Spleen (tissue), 11 donors: ENCODE results near the gene LCP1. TPM values are rescaled to one million over a fixed set of nuclear protein-coding genes. Genes with fewer than 3 reads are reported as not detected.

Source experiments
- DNase-seq: peaks from one replicate; pipeline ENCODE4 v3.0.0-alpha.2; 2020
- H3K27ac ChIP-seq, 8 donors: fragments of 200-600 bp; sonication (generic) in 7 of 8; 1 replicate in 4 of 8; 2 replicates in 4 of 8; pipeline versions ENCODE4 v1.5.0 to v1.8.0; 2016 to 2021; ENCODE audit warnings: inconsistent platforms in 4 of 8, mild to moderate bottlenecking in 4 of 8, moderate library complexity in 1 of 8
- H3K27me3 ChIP-seq, 7 donors: fragments of 200-600 bp; sonication (generic) in 6 of 7; replicated peaks in 1 of 7; 1 replicate in 4 of 7; 2 replicates in 3 of 7; pipeline versions ENCODE4 v1.5.0 to v1.8.0; 2016 to 2021; ENCODE audit warnings: inconsistent platforms in 3 of 7, mild to moderate bottlenecking in 1 of 7
- H3K36me3 ChIP-seq, 6 donors: fragments of 200-600 bp; sonication (generic) in 5 of 6; 1 replicate in 4 of 6; 2 replicates in 2 of 6; pipeline versions ENCODE4 v1.5.0 to v1.8.0; 2016 to 2021; ENCODE audit warnings: inconsistent platforms in 2 of 6
- H3K4me1 ChIP-seq, 6 donors: fragments of 200-600 bp; sonication (generic) in 5 of 6; 1 replicate in 3 of 6; 2 replicates in 3 of 6; pipeline versions ENCODE4 v1.5.0 to v1.8.0; 2016 to 2021; ENCODE audit warnings: inconsistent platforms in 3 of 6
- H3K4me3 ChIP-seq, 8 donors: fragments of 200-600 bp; sonication (generic) in 7 of 8; 1 replicate in 4 of 8; 2 replicates in 4 of 8; pipeline versions ENCODE4 v1.5.0 to v1.8.0; 2016 to 2021; ENCODE audit warnings: inconsistent platforms in 4 of 8, mild to moderate bottlenecking in 4 of 8, moderate library complexity in 2 of 8
- H3K9me3 ChIP-seq, 8 donors: fragments of 200-600 bp; sonication (generic) in 7 of 8; 1 replicate in 4 of 8; 2 replicates in 4 of 8; pipeline versions ENCODE4 v1.5.0 to v1.8.0; 2016 to 2021; ENCODE audit warnings: inconsistent platforms in 4 of 8
- POLR2A ChIP-seq, 3 donors: fragments of 450-650 bp; IDR thresholded peaks; one replicate each; pipeline ENCODE4 v1.5.1; 2017; ENCODE audit warnings: antibody characterized with exemption in 3 of 3, mild to moderate bottlenecking in 1 of 3
- POLR2AphosphoS5 ChIP-seq, 3 donors: sonication (generic); formaldehyde crosslinking; IDR thresholded peaks; one replicate each; pipeline ENCODE4 v1.5.1; 2017; ENCODE audit warnings: antibody characterized with exemption in 3 of 3
- WGBS, 5 donors: extraction: QIAGEN DNeasy Blood & Tissue Kit in 3 of 5; methylation state at CpG; one replicate each; pipeline versions ENCODE4 v1.1.5 to v1.1.7; 2013 to 2018; 5-methylcytosine and 5-hydroxymethylcytosine counted together
- intact Hi-C: fragments of 100-400 bp; cut with DNase I; formaldehyde crosslinking; loops from one replicate; pipeline ENCODE4 v1.15.0; 2023; ENCODE audit warnings: low total_unique reads
- polyA plus RNA-seq, 3 donors: library from polyadenylated mRNA; stranded (reverse); fragments of 200-250 nt; gene quantifications; one replicate each; pipeline ENCODE4 v1.2.1, GENCODE V29; 2013
- total RNA-seq, 7 donors: library from RNA; depleted of rRNA in 3 of 7; stranded (reverse); fragments of >200 nt in 3 of 7; fragmentation: NEBNext Ultra II Directional in 4 of 7; extraction: Animal tissue kit (Norgen Biotek cat#: 25700) in 4 of 7; gene quantifications; one replicate each; pipeline versions ENCODE4 v1.1.0 to v1.2.1, GENCODE V29; 2016 to 2021
- TF ChIP-seq, protein P1 (sequence below), 11 experiments: fragments of 200-600 bp in 7 of 11; fragments of 450-650 bp in 4 of 11; sonication (generic) in 4 of 11; IDR thresholded peaks in 8 of 11; conservative IDR thresholded peaks in 3 of 11; 1 replicate in 7 of 11; 2 replicates in 4 of 11; pipeline versions ENCODE4 v1.4.0 to v1.8.0; 2016 to 2021; ENCODE audit warnings: antibody characterized with exemption in 11 of 11, inconsistent platforms in 4 of 11, mild to moderate bottlenecking in 1 of 11
- donor health status: healthy with polysubstance abuse.
- donor health status: DM: no; HTN: no; CAD: no; lungs with moderate emphysema.
- donor health status: DM: no; HTN: no; CAD: no.
- donor health status: Bipolar disorder and iron deficiency.
- donor health status: healthy.
- donor health status: DM: no; HTN: no; CAD: no.
- donor health status: DM: yes; HTN: yes; CAD: no.

LCP1 gene
- total and polyA plus RNA-seq, 10 donors, result 155 to 968 (median 572) TPM

DNA sequence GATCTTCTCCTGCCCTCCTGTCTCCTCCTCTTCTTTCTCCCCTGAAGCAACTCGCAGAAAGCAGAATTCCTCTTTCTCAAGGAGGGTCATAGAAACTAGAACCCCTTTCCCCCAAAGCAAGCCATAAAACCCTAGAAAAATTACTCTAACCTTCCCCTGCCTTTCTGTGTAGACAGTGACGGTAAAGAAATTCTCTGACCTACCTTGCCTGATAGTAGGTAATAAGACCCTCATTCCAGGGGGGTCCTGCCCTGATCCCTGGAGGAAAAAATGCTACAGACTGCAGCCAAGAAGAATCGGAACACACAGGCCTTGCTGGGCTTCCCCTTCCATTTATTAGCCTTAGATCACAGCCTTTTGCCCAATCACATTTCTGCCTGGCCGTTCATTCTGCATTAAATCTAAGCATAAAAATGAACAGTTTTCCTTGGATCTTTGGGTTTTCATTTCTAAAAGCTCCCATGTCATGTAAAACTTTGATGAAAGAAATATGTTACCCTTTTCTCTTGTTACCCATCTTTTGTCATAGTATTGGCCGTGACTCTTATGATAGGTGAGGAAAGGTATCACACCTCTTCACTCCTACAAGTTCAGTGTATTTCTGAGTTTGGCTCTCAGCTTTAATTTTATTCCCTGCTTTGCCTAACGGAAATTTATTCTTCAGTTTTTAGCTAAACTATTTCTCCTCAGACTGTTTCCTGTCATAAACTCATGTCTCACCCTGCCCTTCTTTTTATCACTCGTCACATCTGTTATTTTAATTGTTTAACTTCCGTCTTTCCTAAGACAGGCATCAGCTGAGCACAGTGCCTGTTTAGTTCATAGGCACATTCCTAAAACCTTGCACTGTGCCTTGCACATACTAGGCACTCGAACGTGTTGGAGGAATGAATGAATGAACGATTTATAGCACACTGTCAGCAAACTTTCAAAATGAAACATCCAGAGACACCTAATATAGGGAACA, 56.7 kb downstream of the LCP1 start:
- DNase-seq, result no peak
- Histone ChIP-seq H3K36me3 (peaks cover 6 to 48% (median 44%) of the 10 kb centered on the region in 6 donors), H3K4me3 (no peak overlapping the region), H3K27me3 (no peaks in the 10 kb centered on the region), H3K4me1 (peaks cover 23 to 42% (median 29%) of the 10 kb centered on the region in 6 donors), H3K9me3 (no peaks in the 10 kb centered on the region), H3K27ac (peak overlapping the region in 6 of 8 donors; percentile 35 to 67 (median 44))
- intact Hi-C loops, result no loop called here
- no peak for TF ChIP-seq POLR2A (IDR thresholded peaks at IDR 0.05)
- TF ChIP-seq POLR2AphosphoS5 (IDR thresholded peaks at IDR 0.05), result peak in 1 of 3 donors; percentile 68
- WGBS, 5 donors, result 11 to 26% (median 14%) methylated on average over 11 of the region's 11 CpGs

DNA sequence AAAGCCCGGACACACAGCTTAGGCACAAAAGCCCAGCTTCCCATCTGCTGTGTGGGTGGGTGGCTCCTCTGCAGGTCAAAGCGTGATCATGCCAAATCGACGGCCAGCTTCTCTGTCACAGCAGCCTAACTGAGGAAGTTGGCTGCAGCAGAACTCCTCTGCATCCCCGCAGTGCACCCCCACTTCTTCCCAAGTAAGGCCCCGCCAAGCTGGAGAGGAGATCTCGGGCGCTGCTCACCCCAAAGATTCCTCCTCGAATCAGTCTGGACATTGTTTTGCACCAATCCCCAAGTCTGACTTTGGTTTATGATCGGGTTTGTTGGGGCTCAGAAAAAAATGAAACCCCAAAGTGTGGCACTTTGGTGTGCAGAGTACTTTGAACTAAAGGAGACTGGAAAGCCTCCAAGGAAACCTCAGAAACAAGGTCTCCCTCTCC, 57.4 kb downstream of the LCP1 start:
- Histone ChIP-seq H3K27me3 (no peaks in the 10 kb centered on the region), H3K4me3 (no peak overlapping the region), H3K4me1 (peaks cover 23 to 46% (median 31%) of the 10 kb centered on the region in 6 donors), H3K27ac (peak overlapping the region in 5 of 8 donors; percentile 27 to 67 (median 50)), H3K36me3 (peaks cover 3 to 41% (median 37%) of the 10 kb centered on the region in 6 donors), H3K9me3 (no peaks in the 10 kb centered on the region)
- peak; percentile 84 for DNase-seq
- WGBS, 5 donors, result 24 to 61% (median 30%) methylated on average over 10 of the region's 10 CpGs
- intact Hi-C loops, result no loop called here
- TF ChIP-seq, protein P1, sequence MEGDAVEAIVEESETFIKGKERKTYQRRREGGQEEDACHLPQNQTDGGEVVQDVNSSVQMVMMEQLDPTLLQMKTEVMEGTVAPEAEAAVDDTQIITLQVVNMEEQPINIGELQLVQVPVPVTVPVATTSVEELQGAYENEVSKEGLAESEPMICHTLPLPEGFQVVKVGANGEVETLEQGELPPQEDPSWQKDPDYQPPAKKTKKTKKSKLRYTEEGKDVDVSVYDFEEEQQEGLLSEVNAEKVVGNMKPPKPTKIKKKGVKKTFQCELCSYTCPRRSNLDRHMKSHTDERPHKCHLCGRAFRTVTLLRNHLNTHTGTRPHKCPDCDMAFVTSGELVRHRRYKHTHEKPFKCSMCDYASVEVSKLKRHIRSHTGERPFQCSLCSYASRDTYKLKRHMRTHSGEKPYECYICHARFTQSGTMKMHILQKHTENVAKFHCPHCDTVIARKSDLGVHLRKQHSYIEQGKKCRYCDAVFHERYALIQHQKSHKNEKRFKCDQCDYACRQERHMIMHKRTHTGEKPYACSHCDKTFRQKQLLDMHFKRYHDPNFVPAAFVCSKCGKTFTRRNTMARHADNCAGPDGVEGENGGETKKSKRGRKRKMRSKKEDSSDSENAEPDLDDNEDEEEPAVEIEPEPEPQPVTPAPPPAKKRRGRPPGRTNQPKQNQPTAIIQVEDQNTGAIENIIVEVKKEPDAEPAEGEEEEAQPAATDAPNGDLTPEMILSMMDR (IDR thresholded peaks at IDR 0.05 in 8 of 11, conservative IDR thresholded peaks at IDR 0.05 in 3 of 11), result no peak
- TF ChIP-seq POLR2A (IDR thresholded peaks at IDR 0.05) (no peak), POLR2AphosphoS5 (IDR thresholded peaks at IDR 0.05) (peak; percentile 48 to 77 (median 59))

DNA sequence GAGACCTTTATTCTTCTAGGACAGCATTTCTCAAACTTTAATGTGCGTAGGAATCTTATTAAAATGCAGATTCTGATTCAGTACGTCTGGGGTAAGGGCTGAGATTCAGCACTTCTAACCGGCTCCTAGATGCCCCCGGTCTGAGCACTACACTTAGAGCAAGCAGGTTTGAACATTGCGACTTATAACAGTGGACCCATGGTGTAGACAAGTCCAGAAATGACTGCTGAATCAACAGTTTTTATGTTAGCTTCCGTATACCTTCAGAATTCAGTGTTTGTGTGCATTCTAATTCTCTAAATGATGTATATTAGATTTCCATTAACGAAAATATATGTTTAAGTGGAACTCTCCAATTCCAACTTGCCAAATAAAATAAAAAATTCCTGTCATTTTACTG, 59.7 kb downstream of the LCP1 start:
- Histone ChIP-seq H3K9me3 (no peaks in the 10 kb centered on the region), H3K4me3 (no peak overlapping the region), H3K4me1 (peaks cover 23 to 44% (median 31%) of the 10 kb centered on the region in 6 donors), H3K27me3 (no peaks in the 10 kb centered on the region), H3K27ac (no peak overlapping the region), H3K36me3 (peaks cover 0 to 19% (median 15%) of the 10 kb centered on the region in 6 donors)
- TF ChIP-seq POLR2A (IDR thresholded peaks at IDR 0.05), result no peak
- DNase-seq, result no peak
- WGBS, 5 donors, result 87 to 94% (median 92%) methylated on average over 7 of the region's 7 CpGs
- intact Hi-C loops, result no loop called here

DNA sequence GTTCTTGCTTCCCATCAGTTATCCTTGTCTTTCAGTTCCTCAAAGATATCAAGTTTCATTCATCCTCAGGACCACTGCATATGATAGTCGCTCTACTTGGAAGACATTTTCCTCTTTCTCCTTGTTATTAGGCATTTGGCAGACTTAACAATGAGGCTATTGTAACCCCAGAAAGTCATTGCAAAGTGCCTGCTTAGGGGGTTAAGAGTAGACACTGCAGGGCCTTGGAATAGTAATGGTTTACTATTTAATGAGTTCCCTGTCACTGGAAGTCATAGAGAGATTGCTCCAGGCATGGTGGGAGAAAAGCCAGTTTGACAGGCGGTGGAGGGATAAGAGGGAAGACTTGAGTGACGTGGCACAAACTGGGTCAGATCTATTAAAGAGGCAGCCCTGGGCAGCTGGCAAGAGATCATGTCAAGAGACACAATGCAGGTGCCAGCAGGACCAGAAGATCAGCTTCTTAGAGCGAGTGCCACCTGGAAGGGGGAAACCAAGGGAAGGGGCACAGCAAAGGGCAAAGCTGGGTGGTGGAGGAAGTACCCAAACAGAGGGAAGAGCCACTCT, 60.3 kb downstream of the LCP1 start:
- WGBS, 5 donors, result 59 to 80% (median 71%) methylated on average over 4 of the region's 4 CpGs
- Histone ChIP-seq H3K27ac (no peak overlapping the region), H3K4me1 (peaks cover 23 to 38% (median 31%) of the 10 kb centered on the region in 6 donors), H3K4me3 (no peak overlapping the region), H3K36me3 (peaks cover 0 to 13% (median 8%) of the 10 kb centered on the region in 6 donors), H3K9me3 (no peaks in the 10 kb centered on the region), H3K27me3 (no peaks in the 10 kb centered on the region)
- intact Hi-C loops, result no loop called here
- TF ChIP-seq POLR2A (IDR thresholded peaks at IDR 0.05) (no peak), POLR2AphosphoS5 (IDR thresholded peaks at IDR 0.05) (no peak)
- TF ChIP-seq, protein P1 (IDR thresholded peaks at IDR 0.05 in 8 of 11, conservative IDR thresholded peaks at IDR 0.05 in 3 of 11), result no peak
- no peak for DNase-seq

DNA sequence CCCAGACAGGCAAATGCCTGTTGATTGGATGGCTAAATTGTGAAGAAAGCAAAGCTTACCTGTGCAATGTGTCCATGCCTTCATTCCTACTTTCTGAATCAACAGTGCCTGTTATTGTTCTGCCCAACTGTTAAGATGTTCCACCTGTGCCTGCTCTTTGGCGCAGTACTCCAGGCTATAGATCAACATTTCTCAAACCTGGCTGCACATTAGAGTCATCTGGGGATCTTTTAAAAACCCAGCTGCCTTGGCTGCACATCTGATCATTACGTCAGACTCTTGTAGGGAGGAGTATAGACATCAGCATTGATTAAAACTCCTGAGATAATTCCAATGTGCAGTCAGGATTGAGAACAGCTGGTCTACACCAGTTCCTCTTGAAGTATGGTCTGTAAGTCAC, 60.9 kb downstream of the LCP1 start:
- 73 to 100% (median 94%) methylated on average over 2 of the region's 2 CpGs for whole genome bisulfite sequencing, 5 donors
- intact Hi-C loops, result no loop called here

More for the DNA sequence above, 60.9 kb downstream of the LCP1 start:
- no peak for DNase-seq
- no peaks in the 10 kb centered on the region for H3K9me3 ChIP-seq
- no peak overlapping the region for H3K4me3 ChIP-seq
- H3K36me3 ChIP-seq, result peaks cover 0 to 6% (median 2%) of the 10 kb centered on the region in 6 donors
- H3K27ac ChIP-seq, result no peak overlapping the region
- H3K4me1 ChIP-seq, result peaks cover 18 to 31% (median 25%) of the 10 kb centered on the region in 6 donors
- TF ChIP-seq, protein P1 (IDR thresholded peaks at IDR 0.05 in 8 of 11, conservative IDR thresholded peaks at IDR 0.05 in 3 of 11), result no peak
- no peak for TF ChIP-seq POLR2AphosphoS5 (IDR thresholded peaks at IDR 0.05)
- TF ChIP-seq POLR2A (IDR thresholded peaks at IDR 0.05), result no peak
- H3K27me3 ChIP-seq, result no peaks in the 10 kb centered on the region
